ENCODE measurements around the gene CCR6. TPM values are rescaled to one million over a fixed set of nuclear protein-coding genes. Genes with fewer than 3 reads are reported as not detected.
A peak's percentile ranks its signal among the peaks of the same experiment; 100 is the strongest.

Gene CCR6
- total and polyA plus RNA-seq, 7 donors, result 0.01 to 0.05 TPM; not detected in 5

- ATAC-seq (no peak), DNase-seq (peak in 1 of 2 donors; percentile 62)
- H3K4me1 ChIP-seq, result no peaks in the 10 kb centered on the region
- intact Hi-C loops (cut with DNase I), result no loop called here
- no peaks in the 10 kb centered on the region for H3K36me3 ChIP-seq (ENCODE audit: insufficient read depth in 1 of 2, low read depth in 1 of 2)
- no peak for TF ChIP-seq CTCF (IDR thresholded peaks at IDR 0.05)
- H3K27me3 ChIP-seq (ENCODE audit: insufficient read depth in 3 of 3, low read length in 2 of 3), result peaks cover 0 to 1% (median 0%) of the 10 kb centered on the region in 3 donors
- H3K9me3 ChIP-seq, result no peaks in the 10 kb centered on the region
- H3K4me3 ChIP-seq, result peak overlapping the region; percentile 36
- H3K27ac ChIP-seq, result no peak overlapping the region
- 59 to 67% (median 61%) methylated on average over 27 to 28 of the region's 28 CpGs for WGBS, 3 donors
These were observed 28.9 kb upstream of the CCR6 start for GRCh38 chr6:167093922-167094432.

DNA sequence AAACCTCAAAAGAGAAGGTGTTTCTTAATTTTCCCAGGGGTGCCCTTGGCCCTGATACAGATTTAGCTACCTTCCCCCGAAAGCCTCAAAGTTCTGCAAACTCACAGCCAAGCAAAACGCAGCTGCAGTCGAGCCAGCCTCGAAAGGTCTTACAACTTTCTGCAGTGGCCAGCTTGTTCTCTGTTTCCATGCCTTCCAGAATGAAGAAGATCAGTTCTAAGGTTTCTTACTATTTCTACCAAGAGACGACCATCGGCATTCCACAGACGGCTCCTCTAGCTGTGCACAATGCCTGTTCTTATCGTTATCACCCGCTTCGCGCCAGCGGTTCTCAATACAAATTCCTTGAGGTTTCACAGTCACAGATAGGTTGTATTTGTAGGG is 28.5 kb upstream of the CCR6 start:
- no peaks in the 10 kb centered on the region for H3K9me3 ChIP-seq
- WGBS, 3 donors, result 46 to 56% (median 47%) methylated on average over 12 of the region's 12 CpGs
- peak overlapping the region; percentile 36 for H3K4me3 ChIP-seq
- ATAC-seq, result no peak
- intact Hi-C loops (cut with DNase I), result no loop called here
- no peaks in the 10 kb centered on the region for H3K36me3 ChIP-seq (ENCODE audit: insufficient read depth in 1 of 2, low read depth in 1 of 2)
- peaks cover 0 to 1% (median 0%) of the 10 kb centered on the region in 3 donors for H3K27me3 ChIP-seq (ENCODE audit: insufficient read depth in 3 of 3, low read length in 2 of 3)
- TF ChIP-seq CTCF (IDR thresholded peaks at IDR 0.05), result no peak
- H3K27ac ChIP-seq, result no peak overlapping the region
- DNase-seq, result no peak
- no peaks in the 10 kb centered on the region for H3K4me1 ChIP-seq

GRCh38 chr6:167094820-167095637 is 27.9 kb upstream of the CCR6 start:
- intact Hi-C loops (cut with DNase I), result no loop called here
- DNase-seq (no peak), ATAC-seq (no peak)
- no peak for TF ChIP-seq CTCF (IDR thresholded peaks at IDR 0.05)
- 67 to 77% (median 71%) methylated on average over 4 of the region's 4 CpGs for WGBS, 3 donors
- no peaks in the 10 kb centered on the region for H3K9me3 ChIP-seq
- H3K27me3 ChIP-seq (ENCODE audit: insufficient read depth in 3 of 3, low read length in 2 of 3), result peaks cover 0 to 1% (median 0%) of the 10 kb centered on the region in 3 donors
- no peak overlapping the region for H3K27ac ChIP-seq
- H3K4me3 ChIP-seq, result no peak overlapping the region
- H3K4me1 ChIP-seq, result no peaks in the 10 kb centered on the region
- no peaks in the 10 kb centered on the region for H3K36me3 ChIP-seq (ENCODE audit: insufficient read depth in 1 of 2, low read depth in 1 of 2)

DNA sequence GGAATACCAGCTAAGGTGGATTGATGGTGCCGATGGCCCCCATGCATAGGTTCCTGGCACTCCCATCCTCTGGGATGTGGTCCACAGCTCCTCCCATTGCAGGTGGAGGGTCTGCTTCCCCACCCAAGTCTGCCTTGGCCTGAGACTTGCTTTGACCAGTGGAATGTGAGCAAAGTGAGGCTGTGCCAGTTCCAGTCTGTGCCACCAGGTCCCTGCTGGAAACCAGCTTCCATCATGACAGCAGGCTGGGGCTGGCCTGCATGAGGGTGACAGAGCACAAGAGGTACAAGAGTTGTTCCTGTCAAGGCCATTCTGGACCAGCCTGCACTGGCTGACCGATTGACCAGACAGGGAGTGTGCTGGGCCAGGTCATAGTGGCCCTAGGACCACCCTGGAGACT is 27.0 kb upstream of the CCR6 start:
- H3K27ac ChIP-seq, result no peak overlapping the region
- no peaks in the 10 kb centered on the region for H3K9me3 ChIP-seq
- ATAC-seq, result no peak
- no peak overlapping the region for H3K4me3 ChIP-seq
- no peak for TF ChIP-seq CTCF (IDR thresholded peaks at IDR 0.05)
- WGBS, 3 donors, result 90 to 93% (median 92%) methylated on average over 2 of the region's 2 CpGs
- H3K27me3 ChIP-seq (ENCODE audit: insufficient read depth in 3 of 3, low read length in 2 of 3), result peaks cover 0 to 1% (median 0%) of the 10 kb centered on the region in 3 donors
- DNase-seq, result no peak
- intact Hi-C loops (cut with DNase I), result no loop called here
- H3K36me3 ChIP-seq (ENCODE audit: insufficient read depth in 1 of 2, low read depth in 1 of 2), result no peaks in the 10 kb centered on the region
- H3K4me1 ChIP-seq, result no peaks in the 10 kb centered on the region
